NCI-H2081 treated with DMSO at 0.1 percent for 48 hours (cell line): ENCODE measurements around the gene KCNQ4.

Experiments
- DNase-seq: peaks from one replicate; lab custom pipeline; 2025; lab: John Stamatoyannopoulos, UW

KCNQ4 gene

DNA sequence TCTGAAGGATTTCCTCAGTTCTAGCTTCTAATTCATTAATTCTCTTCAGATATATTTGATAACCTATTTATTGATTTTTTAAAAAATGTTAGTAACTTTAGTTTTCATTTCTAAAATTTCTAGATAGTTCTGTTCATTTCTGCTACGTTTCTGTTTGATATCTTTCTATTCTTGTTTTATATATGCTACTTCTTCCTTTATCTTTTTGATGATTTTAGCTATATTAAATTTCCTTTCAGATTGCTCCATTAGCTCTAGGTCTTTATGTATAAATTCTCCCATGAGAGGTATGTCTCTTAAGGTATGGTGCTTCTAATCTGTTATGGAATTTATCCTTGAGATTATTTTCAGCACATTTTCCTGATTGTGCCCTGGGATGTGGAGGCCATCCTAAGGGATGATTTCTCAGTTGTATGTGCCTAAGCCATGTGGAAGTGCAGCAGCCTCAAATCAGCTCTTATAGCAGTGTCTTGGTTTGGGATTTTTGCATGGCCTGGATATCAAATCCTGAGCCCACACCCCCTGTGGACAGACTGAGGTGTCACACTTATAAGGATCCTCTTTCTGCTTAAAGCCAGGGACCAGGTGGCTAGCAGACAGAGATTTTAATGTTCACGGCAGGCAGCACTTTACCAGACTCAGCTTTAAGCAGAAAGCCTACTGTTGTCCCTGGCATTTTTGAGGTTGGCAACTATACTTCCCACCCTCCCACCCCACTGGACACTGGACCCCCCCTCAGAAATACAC, 6.2 kb upstream of the KCNQ4 start:
- no peak for DNase-seq

DNA sequence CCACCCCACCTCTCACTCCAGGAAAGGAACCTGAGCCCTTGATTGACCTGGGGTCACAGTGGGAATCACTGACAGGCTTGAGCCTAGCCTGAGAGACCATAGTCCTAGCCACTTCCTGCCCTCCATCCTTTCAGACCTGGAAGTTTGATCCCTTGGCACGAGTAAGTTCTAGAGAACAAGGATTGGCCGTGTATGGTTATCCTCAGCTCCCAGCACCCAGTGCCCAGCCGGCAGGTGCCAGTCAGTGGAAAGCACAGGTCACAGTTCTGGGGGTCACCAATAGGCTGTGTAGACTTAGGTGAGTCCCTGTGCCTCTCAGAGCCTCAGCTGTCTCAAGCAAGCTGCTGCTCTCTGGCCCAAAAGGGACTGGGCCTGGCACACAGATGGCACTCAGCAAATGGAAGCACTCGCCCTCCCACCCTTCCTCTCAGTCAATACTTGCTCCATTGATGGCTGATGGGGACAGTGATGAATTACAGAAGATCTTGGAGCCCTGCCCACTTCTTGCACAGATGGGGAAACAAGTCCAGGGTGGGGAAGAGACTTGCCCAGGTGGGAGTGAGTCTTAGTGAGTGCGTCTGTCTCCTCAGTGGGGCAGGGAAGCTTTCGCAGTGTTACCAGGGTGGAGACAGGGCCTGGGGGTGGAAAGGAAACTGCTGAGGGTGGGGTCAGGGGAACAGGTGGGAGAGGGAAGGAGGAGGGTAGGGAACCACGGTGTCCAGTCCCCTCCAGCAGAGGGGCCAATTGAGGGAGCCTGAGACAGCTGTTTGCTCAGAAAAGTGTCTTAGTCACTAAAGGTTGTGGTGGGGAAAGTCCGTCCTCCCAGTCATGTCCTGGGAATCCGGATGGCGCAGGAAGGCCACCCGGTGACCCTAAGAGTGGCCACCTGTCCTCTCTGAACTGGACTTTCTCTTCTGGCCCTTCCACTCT, 2.6 kb upstream of the KCNQ4 start:
- DNase-seq, result no peak

DNA sequence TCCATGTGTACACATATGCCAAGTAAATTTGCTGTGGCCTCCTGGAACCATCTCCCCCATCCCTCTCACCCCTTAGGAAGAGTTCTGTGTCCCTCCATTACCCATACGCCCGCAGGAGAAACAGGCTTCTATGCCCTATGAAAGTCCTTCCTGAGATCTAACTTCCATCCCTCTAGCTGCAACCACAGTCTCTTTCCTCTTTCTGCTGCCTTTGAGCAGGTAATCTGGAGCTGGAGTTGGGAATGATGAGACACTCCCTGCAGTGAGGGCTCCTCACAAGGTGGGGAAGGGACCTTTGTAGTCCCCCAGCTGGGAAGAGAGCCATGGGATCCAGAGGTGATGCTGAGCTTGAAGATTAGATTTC, 2.0 kb upstream of the KCNQ4 start:
- no peak for DNase-seq

DNA sequence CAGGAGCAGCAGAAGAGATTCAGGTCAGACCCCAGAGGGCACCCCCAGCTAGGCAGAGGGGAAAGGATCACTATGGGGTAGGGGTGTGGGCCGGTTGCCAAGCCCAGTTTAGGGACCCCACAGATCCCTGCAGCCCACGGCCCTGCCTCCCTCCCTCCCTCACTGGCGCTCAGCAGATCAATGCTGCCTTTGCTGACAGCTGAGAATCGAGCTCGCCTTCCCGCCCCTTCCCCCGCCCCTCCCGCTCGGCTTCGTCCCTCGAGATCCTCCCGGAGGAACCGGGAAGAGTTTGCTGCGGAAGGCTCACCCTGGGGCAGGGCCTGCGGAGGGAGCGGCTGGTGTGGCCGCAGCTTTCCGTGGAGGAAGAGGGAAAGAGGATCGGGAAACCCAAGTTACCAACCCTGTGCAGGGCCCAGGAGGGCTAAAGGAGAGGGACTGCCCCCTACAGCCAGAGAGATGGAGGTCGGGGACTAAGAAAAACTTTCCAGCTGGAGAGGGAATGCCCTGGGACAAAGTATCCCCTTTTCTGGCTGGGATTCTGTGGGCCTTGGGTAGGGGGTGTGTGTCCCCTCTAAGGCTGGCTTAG, 1.1 kb upstream of the KCNQ4 start:
- DNase-seq, result no peak

DNA sequence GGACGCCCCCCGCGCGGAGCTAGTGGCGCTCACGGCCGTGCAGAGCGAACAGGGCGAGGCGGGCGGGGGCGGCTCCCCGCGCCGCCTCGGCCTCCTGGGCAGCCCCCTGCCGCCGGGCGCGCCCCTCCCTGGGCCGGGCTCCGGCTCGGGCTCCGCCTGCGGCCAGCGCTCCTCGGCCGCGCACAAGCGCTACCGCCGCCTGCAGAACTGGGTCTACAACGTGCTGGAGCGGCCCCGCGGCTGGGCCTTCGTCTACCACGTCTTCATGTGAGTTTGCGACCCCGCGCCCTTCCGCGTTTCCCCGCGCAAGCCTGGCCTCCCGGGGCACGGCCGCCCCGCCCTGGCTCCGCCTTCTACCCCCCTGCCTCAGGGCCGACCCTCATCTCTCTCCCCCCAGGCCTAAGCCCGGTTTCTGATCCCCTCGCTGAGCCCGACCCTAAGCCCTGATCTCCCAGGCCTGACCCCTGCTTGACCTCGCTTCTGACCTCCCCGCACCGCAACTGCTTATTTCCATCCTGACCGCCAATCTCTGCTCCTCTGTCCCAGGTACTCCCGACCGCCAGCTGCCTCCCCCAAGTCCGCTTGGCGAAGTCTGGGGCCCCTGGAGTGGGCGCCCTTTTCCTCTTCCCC, 669 bp downstream of the KCNQ4 start:
- no peak for DNase-seq

DNA sequence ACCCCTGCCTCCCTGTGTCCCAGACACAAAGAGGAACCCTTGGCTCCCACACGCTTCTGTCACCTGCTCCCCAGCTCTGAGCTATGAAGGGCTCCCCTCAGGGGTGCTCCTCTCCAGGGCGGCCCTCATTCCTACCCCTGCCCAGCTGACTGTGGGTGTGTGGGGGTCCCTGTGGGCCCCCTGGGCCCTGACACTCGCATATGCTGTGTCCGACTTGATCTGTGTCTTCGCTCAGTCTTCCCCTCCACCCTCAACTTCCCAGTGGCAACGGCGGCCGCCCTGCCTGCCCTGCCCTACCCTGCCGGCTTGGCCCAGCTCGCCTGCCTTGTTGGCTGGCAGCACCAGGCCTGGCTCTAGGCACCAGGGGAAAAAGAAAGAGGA, 1.2 kb downstream of the KCNQ4 start:
- no peak for DNase-seq

DNA sequence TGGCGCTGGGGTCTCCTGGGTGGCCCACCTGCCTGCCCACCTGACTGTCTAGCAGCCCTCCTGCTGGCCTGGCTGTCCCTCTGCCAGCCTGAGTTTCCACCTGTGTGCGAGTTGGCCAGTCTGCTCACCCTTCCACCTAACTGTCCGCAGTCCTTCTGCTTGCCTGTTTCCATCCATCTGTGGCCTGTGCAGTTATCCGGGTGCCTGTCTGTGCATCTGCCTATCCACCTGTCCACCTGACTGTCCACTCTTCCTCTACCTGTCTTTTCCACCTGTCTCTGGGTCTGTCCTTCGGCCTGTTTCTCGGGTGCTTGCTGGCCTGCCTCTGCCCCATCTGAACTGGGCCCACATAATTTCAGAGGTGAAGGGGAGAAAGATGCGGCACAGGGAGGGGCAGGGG, 1.9 kb downstream of the KCNQ4 start:
- no peak for DNase-seq

DNA sequence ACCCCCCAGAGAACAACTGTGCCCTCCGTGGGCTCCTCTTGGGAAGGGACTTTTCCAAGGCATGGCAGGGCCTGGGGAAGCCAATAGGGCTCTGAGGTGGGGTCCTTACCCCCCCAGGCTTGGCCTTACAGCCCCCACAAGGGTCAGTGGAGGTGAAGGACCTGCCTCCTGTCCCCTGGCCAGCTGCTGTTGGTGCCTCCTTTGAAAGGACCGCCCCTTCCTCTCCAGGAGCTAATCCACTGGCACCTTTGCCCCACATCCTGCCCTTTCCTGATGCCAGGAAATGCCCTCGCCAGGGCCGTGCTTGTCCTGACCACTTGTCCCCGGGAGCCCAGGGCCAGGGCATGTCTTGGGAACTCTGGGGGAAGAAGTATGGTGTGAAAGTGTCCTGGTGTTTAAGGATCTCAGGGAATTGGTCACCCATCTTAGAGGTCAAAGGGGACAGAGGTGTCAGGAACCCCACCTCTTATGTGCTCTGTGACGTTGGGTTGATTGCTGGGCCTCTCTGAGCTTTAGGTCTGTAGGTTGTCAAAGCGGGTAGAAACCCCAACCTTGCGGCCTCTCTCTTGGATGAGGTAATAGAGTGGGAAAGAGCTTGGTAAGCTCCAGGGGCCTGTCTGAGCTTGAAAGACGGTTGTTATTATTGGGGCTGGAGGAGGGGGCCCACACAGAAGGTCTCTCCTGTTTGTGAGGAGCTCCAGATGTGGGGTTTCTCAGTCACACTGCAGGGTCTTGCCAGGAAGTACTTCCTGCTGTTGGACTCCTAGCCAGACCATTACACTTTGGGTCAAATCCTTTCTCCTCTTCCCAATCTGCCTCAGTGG, 2.8 kb downstream of the KCNQ4 start:
- DNase-seq, result no peak

DNA sequence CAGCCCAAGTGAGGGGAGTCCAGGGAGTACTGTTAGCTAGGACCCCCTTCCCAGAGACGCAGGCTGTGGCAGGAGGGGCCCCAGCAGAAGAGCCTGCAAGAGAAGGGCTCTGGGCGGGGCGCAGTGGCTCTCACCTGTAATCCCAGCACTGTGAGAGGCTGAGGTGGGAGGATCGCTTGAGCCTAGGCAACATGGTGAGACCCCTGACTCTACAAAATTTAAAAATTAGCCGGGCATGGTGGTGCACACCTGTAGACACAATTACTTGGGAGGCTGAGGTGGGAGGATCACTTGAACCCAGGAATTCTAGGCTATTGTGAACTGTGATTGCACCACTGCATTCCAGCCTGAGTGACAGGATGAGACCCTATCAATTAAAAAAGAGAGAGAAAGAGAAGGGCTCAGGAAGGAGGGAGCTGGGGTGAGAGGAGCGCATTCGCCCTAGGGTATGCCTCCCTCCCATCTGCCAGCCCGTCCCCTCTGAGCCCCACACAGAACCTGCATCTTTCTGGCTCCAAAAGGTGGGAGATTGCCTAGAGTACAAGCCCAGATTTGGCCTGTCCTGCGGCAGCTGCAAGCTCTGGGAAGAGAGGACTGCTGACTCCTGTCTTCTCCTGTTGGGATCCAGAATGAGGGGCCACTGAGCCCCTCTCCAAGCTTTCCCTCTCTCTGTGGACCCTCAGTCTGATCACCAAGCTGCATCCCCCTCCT, 3.6 kb downstream of the KCNQ4 start:
- no peak for DNase-seq

DNA sequence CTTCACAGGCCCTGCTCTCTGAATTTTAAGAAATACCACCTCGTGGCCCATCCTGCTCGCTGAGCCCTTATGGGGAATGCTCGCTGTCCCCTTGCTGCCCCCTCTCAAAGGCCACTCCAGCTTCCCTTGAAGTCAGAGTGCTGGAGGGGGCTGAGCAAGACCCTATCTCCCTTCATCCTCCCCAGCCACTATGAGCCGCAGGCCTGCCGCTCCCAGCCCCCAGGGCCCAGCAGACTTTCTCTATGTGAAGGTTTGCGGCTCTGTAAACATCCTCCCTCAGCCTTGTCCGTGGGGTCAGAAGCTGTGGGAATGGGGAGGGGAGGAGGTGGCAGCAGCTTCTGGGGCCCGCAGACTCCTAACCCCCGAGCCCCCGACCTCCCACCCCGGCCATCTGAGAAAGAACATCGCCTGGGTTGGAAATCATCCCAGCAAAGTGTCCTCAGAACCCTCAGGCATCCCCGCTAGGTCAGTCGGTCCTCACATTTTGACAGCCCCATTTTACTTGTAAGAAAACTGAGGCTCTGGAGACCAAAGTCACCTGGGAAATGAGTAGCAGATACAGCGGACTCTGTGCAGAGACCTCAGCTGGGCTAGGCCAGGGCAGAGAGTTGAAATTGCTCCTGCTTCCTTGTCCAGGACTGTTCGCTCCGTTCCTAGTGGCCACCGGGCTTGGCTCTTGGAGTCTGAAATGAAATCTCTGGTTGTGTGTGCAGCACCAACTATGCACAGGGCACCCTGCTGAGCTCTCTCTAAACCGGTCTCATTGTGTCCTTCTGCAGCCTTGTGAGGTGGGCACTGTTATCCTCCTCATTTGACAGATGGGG, 4.4 kb downstream of the KCNQ4 start:
- DNase-seq, result no peak

DNA sequence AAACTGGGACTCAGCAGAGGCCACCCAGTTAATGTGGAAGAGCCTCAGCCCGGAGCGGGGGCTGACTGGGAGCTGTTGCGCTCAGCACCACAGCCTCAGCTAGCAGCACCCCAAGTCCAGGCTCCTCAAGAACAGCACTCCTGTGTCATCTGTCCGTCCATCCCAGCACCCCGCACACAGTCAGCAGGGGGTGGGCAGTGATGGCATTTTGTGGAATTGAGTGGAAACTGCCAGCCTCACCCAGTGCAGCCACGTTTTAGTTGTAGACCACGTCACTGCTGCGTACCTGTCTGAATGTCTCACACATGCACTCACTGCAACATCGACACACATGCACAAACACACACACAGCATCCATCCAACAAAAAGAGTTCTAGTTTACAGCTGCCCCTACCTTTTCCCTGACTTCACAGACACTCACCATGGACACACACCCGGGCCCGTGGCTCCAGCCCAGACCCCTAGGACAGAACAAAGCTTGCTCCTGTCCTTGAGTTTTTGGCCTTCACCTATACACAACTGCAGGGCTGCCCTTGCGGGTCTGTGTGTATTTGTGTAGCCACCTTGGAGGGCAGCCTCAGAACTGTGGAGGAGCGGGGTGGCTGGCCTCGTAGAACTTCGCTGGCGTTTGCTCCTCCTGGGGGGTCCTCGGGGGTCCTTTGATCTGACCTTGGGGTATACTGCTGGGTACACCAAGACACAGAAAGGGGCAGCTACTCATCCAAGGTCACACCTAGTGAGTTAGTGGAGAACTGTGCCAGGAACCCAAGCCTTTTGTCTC, 5.2 kb downstream of the KCNQ4 start:
- no peak for DNase-seq

DNA sequence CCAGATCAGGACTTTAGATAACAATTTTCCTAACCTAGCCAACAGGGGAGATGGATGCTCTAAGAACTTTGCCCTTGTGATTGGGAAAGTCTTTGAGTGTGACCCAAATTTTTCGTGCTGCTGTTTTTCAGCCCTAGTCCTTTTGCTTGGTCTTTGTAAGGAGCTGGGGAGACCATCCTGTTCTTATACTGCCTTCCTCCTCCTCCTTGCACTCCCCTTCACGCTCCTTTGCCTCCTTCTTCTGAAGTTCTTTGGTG, 5.7 kb downstream of the KCNQ4 start:
- no peak for DNase-seq

DNA sequence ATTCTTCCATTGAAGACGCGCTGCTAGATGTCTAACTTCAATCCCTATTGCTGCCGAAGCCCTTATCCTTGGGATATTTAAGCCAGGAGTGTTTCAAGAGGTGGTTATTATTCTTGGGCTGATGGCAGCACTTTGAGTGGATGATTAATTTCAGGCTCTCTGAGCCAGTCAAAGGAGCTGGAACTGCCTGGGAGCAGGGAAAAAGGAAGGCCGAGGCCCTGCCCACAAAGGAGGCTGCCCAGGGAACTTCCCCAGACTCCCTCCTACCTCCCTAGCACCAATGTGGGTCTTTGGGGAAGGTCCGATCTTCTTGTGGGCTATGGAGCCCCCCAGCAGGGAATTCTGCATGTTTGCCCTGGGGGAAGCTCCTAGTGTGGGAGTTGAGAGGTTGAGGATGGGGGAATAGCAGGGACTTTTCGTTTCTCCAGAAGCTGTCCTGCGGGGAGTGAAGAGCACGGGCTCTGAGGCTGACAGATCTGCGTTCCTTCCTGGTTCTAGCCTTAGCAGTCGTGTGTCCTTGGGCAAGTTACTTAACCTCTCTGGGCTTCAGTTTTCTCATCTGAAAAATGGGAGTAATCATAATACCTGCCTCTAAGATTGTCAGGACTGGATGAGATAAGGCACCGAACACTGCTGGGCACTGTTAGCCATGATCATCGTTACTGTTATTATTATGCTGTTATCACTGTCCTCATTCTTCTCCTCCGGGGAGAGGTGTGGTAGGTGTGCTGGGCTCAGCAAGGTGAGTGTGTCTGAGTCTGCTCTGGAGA, 6.3 kb downstream of the KCNQ4 start:
- DNase-seq, result no peak

DNA sequence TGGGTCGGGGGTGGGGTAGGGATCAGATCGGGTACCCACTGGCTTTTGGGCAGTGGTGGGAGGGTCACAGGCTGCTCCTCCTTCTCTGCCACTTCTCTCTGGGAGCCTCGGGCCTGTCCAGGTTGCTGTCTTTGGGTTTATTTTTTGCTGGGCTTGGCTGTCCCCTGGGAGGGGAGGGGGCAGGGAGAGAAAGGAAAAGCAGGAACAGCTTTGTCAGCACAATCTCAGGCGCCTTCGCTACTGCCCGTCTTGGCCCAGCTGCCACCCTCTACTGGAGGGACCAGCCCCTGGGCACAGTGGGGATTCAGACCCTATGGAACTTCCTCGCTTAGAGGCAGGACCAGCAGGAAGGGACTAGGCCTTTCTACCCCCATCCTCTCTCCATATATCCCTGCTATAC, 8.4 kb downstream of the KCNQ4 start:
- DNase-seq, result no peak

DNA sequence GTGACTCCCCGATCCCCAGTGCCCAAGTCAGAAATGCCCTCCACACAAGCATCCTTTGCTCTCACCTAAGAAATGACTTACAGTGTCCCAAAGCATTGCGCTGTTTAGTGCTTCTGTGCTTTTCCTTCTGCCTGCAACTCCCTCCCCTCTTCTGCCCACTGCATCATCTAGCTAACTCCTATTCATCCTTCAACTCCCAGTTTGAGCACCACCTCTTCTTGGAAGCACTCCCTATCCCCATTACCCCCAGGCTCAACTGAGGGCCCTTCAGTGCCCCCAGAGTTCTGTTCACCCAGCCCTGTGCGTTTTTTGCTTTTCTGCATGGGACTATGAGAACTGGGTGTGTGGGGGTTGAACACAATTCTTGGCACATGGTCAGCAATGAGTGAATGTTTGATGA, 10.0 kb downstream of the KCNQ4 start:
- DNase-seq, result no peak

DNA sequence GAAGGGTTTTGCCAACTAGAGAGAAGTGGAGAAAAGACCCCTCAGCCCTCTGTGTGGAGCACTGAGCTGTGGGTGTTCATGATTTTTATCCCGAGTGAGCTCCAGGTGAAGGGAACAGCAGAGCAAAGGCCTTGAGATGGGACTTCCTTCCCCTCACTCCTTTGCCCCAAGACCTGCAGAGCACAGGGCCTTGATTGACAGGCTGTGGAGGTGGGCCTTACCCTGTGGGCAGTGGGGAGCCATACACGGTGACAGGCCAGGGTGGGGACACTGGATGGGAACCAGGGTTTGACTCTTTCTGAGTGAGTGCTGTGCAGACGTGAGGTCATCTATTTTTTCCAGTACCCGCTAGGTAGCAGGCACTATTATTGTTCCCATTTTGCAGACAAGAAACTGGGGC, 10.5 kb downstream of the KCNQ4 start:
- no peak for DNase-seq

DNA sequence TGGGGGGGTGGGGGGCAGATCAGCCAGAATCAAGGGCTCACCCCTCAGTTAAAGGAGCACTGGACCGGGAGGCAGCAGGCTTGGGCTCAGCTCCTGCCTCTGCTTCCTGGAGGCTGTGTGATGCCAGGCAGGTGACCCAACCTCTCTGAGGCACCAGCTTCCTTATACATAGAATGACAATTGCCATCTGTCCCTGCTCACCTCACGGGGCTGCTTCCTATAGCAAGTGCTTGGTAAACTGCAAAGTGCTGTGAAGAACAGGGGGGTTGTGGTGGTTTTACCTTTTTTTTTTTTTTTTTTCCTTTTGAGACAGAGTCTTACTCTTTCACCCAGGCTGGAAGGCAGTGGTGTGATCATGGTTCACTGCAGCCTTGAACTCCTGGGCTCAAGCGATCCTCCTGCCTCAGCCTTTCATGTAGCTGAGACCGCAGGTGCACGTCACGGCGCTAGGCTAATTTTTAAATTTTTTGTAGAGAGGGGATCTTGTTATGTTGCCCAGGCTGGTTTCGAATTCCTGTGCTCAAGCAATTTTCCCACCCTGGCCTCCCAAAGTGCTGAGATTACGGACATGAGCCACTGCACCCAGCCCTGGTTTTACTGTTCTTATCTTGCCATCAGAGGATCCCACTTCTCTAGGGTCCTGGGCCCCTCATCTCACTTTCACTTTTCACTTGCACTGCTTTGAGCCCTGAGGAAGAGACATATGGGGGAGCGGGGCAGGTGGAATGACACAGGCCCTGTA, 11.6 kb downstream of the KCNQ4 start:
- DNase-seq, result no peak
